ENCODE data around the gene TXN.

Gene TXN

GRCh38 chr9:110256380-110257096 is at the start of gene TXN:
Gene TXN, minus strand, starts transcription at chr9:110256507. Its CDS starts 72 bp downstream, at chr9:110256435.
- peak; percentile 79 to 88 (median 79) for DNase-seq (ENCODE audit: low read depth in 2 of 3, low spot score in 1 of 3)

GRCh38 chr9:110303133-110303532 is 46.8 kb upstream of the TXN start:
- no peak for DNase-seq (ENCODE audit: low read depth in 2 of 3, low spot score in 1 of 3)

GRCh38 chr9:110298043-110298605 is 41.8 kb upstream of the TXN start:
- no peak for DNase-seq (ENCODE audit: low read depth in 2 of 3, low spot score in 1 of 3)

- no peak for DNase-seq (ENCODE audit: low read depth in 2 of 3, low spot score in 1 of 3)
Observed at GRCh38 chr9:110293248-110293647, 36.9 kb upstream of the TXN start.

- DNase-seq (ENCODE audit: low read depth in 2 of 3, low spot score in 1 of 3): no peak
Observed at GRCh38 chr9:110291921-110292557, 35.7 kb upstream of the TXN start.

- DNase-seq (ENCODE audit: low read depth in 2 of 3, low spot score in 1 of 3): no peak
Observed at GRCh38 chr9:110290001-110290400, 33.7 kb upstream of the TXN start.

- no peak for DNase-seq (ENCODE audit: low read depth in 2 of 3, low spot score in 1 of 3)
Observed at GRCh38 chr9:110288503-110288902, 32.2 kb upstream of the TXN start.

- no peak for DNase-seq (ENCODE audit: low read depth in 2 of 3, low spot score in 1 of 3)
Observed at GRCh38 chr9:110287289-110287680, 31.0 kb upstream of the TXN start.

- DNase-seq (ENCODE audit: low read depth in 2 of 3, low spot score in 1 of 3): no peak
Observed at GRCh38 chr9:110284211-110284844, 28.0 kb upstream of the TXN start.

GRCh38 chr9:110283751-110284150 is 27.4 kb upstream of the TXN start:
- DNase-seq (ENCODE audit: low read depth in 2 of 3, low spot score in 1 of 3): no peak

GRCh38 chr9:110282739-110283081 is 26.4 kb upstream of the TXN start:
- no peak for DNase-seq (ENCODE audit: low read depth in 2 of 3, low spot score in 1 of 3)

GRCh38 chr9:110282018-110282738 is 25.9 kb upstream of the TXN start:
- DNase-seq (ENCODE audit: low read depth in 2 of 3, low spot score in 1 of 3): no peak

GRCh38 chr9:110278080-110278707 is 21.9 kb upstream of the TXN start:
- no peak for DNase-seq (ENCODE audit: low read depth in 2 of 3, low spot score in 1 of 3)

- DNase-seq (ENCODE audit: low read depth in 2 of 3, low spot score in 1 of 3): no peak
Observed at GRCh38 chr9:110276781-110277180, 20.5 kb upstream of the TXN start.

GRCh38 chr9:110270211-110270995 is 14.1 kb upstream of the TXN start:
- DNase-seq (ENCODE audit: low read depth in 2 of 3, low spot score in 1 of 3): no peak

- no peak for DNase-seq (ENCODE audit: low read depth in 2 of 3, low spot score in 1 of 3)
Observed at GRCh38 chr9:110266795-110267194, 10.5 kb upstream of the TXN start.

GRCh38 chr9:110261632-110262031 is 5.3 kb upstream of the TXN start:
- DNase-seq (ENCODE audit: low read depth in 2 of 3, low spot score in 1 of 3): no peak

- DNase-seq (ENCODE audit: low read depth in 2 of 3, low spot score in 1 of 3): no peak
Observed at GRCh38 chr9:110260911-110261310, 4.6 kb upstream of the TXN start.

- no peak for DNase-seq (ENCODE audit: low read depth in 2 of 3, low spot score in 1 of 3)
Observed at GRCh38 chr9:110259566-110259965, 3.3 kb upstream of the TXN start.

GRCh38 chr9:110258690-110259091 is 2.4 kb upstream of the TXN start:
- no peak for DNase-seq (ENCODE audit: low read depth in 2 of 3, low spot score in 1 of 3)

All from stimulated activated CD4-positive, alpha-beta T cell treated with anti-CD3 and anti-CD28 coated beads, Interleukin-12 subunit alpha, Interleukin-12 subunit beta, amount 100 ng/mL, for 48 hours (primary cell).